Cardiac fibroblast (primary cell): Measurements from ENCODE around the gene CHAF1A.

ENCODE experiments used
- DNase-seq, 2 donors: peaks; one replicate each; pipeline versions ENCODE4 v3.0.0 to v3.0.0-alpha.2; 2010; ENCODE audit warnings: low read depth in 2 of 2
- H3K4me3 ChIP-seq, 2 donors: replicated peaks in 1 of 2; 1 replicate in 1 of 2; 2 replicates in 1 of 2; pipeline ENCODE4 v1.5.1; 2011; ENCODE audit warnings: low read depth in 2 of 2, low read length in 2 of 2, mild to moderate bottlenecking in 2 of 2, moderate library complexity in 1 of 2
- CTCF ChIP-seq: IDR thresholded peaks from one replicate; pipeline ENCODE4 v1.5.1; 2011; ENCODE audit warnings: low read depth, mild to moderate bottlenecking, low read length, inconsistent platforms

CHAF1A gene

GRCh38 chr19:4390017-4390566, 12.3 kb upstream of the CHAF1A start:
- DNase-seq = peak; percentile 66 to 78
- H3K4me3 ChIP-seq = peak overlapping the region in 1 of 2 donors; percentile 4
- no peak for TF ChIP-seq CTCF

GRCh38 chr19:4390567-4391305, 11.7 kb upstream of the CHAF1A start:
- peak in 1 of 2 donors; percentile 18 for DNase-seq
- TF ChIP-seq CTCF = no peak
- H3K4me3 ChIP-seq = peak overlapping the region; percentile 4 to 5

- peak overlapping the region in 1 of 2 donors; percentile 24 for H3K4me3 ChIP-seq
- peak in 1 of 2 donors; percentile 16 for DNase-seq
- TF ChIP-seq CTCF = no peak
Observed at GRCh38 chr19:4391306-4391693, 11.1 kb upstream of the CHAF1A start.

GRCh38 chr19:4391701-4392483, 10.5 kb upstream of the CHAF1A start:
- no peak for TF ChIP-seq CTCF
- H3K4me3 ChIP-seq = peak overlapping the region in 1 of 2 donors; percentile 24
- peak; percentile 79 to 90 for DNase-seq

- TF ChIP-seq CTCF = no peak
- peak in 1 of 2 donors; percentile 74 for DNase-seq
- H3K4me3 ChIP-seq = no peak overlapping the region
Observed at GRCh38 chr19:4393947-4394590, 8.4 kb upstream of the CHAF1A start.

GRCh38 chr19:4396949-4397783, 5.3 kb upstream of the CHAF1A start:
- DNase-seq = no peak
- TF ChIP-seq CTCF = no peak
- peak overlapping the region in 1 of 2 donors; percentile 8 for H3K4me3 ChIP-seq
